Keratinocyte (primary cell): ENCODE data around the gene NAALADL2.

ENCODE experiments used
- CTCF ChIP-seq, 3 experiments: IDR thresholded peaks in 1 of 3; conservative IDR thresholded peaks in 1 of 3; optimal IDR thresholded peaks in 1 of 3; 2 replicates in 2 of 3; 3 replicates in 1 of 3; pipeline versions ENCODE3 to v1.5.1; 2011; ENCODE audit warnings: low read length in 3 of 3, mild to moderate bottlenecking in 3 of 3, moderate library complexity in 2 of 3, control low read depth in 1 of 3, inconsistent platforms in 1 of 3; ENCODE audit not compliant: insufficient read depth in 2 of 3; ENCODE audit errors: extremely low read depth in 1 of 3
- EZH2 ChIP-seq: IDR thresholded peaks from one replicate; pipeline ENCODE4 v1.6.1; 2012; ENCODE audit warnings: inconsistent platforms, mild to moderate bottlenecking, low read length, moderate library complexity

DNA sequence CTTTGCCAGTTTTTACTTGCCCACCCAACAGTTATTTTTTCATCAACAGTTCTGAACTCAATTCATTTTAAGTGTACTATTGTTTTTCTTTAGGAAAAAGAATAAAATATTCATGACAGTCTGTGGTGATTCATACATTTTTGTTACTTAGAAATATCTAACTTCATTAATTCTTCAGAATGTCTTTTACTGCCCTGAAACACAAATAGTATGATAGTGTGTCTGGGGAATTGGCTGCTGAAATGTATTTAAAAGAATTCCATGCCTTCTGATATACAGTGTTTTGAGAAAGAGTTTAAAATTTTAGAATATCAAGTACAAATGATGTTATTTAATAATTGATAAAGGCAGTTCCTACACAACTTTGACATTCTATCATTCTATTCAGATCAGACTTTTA lies 854.1 kb downstream of the NAALADL2 start:
- TF ChIP-seq CTCF (optimal IDR thresholded peaks at IDR 0.05 in 1 of 3, IDR thresholded peaks at IDR 0.05 in 1 of 3, conservative IDR thresholded peaks at IDR 0.05 in 1 of 3; ENCODE audit: extremely low read depth in 1 of 3, insufficient read depth in 2 of 3, low read length in 3 of 3) = no peak
- no peak for TF ChIP-seq EZH2
